Suppressor macrophage treated with lipopolysaccharide for 4 hours (primary cell): ENCODE measurements around the gene RNLS.
A peak's percentile ranks its signal among the peaks of the same experiment; 100 is the strongest.

ENCODE experiments used
- DNase-seq: peaks from one replicate; pipeline ENCODE4 v3.0.0-alpha.2; 2020

The RNLS gene

GRCh38 chr10:88245974-88246511 is 337.1 kb downstream of the RNLS start:
- DNase-seq = no peak

- DNase-seq = peak; percentile 39
Measured at GRCh38 chr10:88244781-88245625, 338.1 kb downstream of the RNLS start.

- no peak for DNase-seq
Measured at GRCh38 chr10:88243836-88244730, 339.0 kb downstream of the RNLS start.

GRCh38 chr10:88243202-88243744 is 339.8 kb downstream of the RNLS start:
- no peak for DNase-seq

- no peak for DNase-seq
Measured at GRCh38 chr10:88241501-88241900, 341.6 kb downstream of the RNLS start.

GRCh38 chr10:88239212-88239611 is 343.9 kb downstream of the RNLS start:
- no peak for DNase-seq

- DNase-seq = no peak
Measured at GRCh38 chr10:88238615-88238914, 344.6 kb downstream of the RNLS start.

- no peak for DNase-seq
Measured at GRCh38 chr10:88237896-88238614, 345.1 kb downstream of the RNLS start.

- no peak for DNase-seq
Measured at GRCh38 chr10:88236121-88236743, 346.9 kb downstream of the RNLS start.

- DNase-seq = no peak
Measured at GRCh38 chr10:88234297-88234696, 348.8 kb downstream of the RNLS start.

GRCh38 chr10:88233870-88234269 is 349.2 kb downstream of the RNLS start:
- DNase-seq = no peak

GRCh38 chr10:88232983-88233543 is 350.1 kb downstream of the RNLS start:
- DNase-seq = no peak

- peak; percentile 52 for DNase-seq
Measured at GRCh38 chr10:88232029-88232895, 350.9 kb downstream of the RNLS start.

GRCh38 chr10:88230251-88230650 is 352.9 kb downstream of the RNLS start:
- DNase-seq = no peak

- peak; percentile 85 for DNase-seq
Measured at GRCh38 chr10:88228130-88228529, 355.0 kb downstream of the RNLS start.

GRCh38 chr10:88227342-88228018 is 355.6 kb downstream of the RNLS start:
- peak; percentile 46 for DNase-seq

GRCh38 chr10:88226891-88227290 is 356.2 kb downstream of the RNLS start:
- no peak for DNase-seq

GRCh38 chr10:88226071-88226659 is 357.0 kb downstream of the RNLS start:
- no peak for DNase-seq
